Activated CD4-positive, alpha-beta T cell treated with anti-CD3 and anti-CD28 coated beads, Interleukin-2, Interleukin-4, amounts not matched to agents 100 ng/mL and 50 ng/mL, durations not matched to agents 16 hours and 8 hours (primary cell): ENCODE measurements around the gene RETREG3.
"Not testable (repeated sequence)": the region's sequence is repeated elsewhere in the genome, so short reads cannot be mapped to it uniquely, and the experiment has no call there.

ENCODE experiments used
- DNase-seq: peaks from one replicate; pipeline ENCODE4 v3.0.0-alpha.2; 2020; ENCODE audit warnings: low spot score

Gene RETREG3

GRCh38 chr17:42571435-42572225 lies 37.5 kb downstream of the RETREG3 start:
- no peak for DNase-seq

DNA sequence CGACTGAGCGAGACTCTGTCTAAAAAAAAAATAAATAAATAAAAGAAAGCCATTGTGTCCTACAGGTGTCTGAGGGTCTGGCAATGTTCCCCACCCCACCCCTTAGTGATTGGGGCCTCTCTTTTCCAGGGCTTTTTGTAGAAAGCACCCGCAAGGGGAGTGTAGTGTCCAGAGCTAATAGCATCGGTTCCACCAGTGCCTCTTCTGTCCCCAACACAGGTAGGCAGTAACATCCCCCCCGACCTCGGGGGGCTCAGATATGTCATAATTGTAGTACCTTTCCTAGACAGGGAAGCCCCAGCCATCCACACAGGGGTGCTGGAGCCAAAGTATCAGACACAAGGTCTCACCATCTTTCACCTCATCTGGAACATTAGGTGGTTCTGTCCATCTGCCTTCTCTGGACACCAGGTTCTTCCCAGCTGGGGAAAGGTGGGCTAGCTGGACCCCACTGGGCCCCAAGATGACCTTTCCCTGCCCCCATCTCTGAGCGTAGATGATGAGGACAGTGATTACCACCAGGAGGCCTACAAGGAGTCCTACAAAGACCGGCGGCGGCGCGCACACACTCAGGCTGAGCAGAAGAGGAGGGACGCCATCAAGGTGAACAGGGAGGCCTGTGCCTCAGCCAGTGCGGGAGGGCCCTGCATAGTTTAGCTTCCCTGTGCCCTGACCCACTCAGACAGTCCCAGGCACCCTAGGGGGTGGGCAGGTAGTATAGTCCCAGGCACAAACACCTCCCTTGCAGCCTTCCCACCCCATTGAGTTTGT lies 40.6 kb downstream of the RETREG3 start:
- DNase-seq = no peak

DNA sequence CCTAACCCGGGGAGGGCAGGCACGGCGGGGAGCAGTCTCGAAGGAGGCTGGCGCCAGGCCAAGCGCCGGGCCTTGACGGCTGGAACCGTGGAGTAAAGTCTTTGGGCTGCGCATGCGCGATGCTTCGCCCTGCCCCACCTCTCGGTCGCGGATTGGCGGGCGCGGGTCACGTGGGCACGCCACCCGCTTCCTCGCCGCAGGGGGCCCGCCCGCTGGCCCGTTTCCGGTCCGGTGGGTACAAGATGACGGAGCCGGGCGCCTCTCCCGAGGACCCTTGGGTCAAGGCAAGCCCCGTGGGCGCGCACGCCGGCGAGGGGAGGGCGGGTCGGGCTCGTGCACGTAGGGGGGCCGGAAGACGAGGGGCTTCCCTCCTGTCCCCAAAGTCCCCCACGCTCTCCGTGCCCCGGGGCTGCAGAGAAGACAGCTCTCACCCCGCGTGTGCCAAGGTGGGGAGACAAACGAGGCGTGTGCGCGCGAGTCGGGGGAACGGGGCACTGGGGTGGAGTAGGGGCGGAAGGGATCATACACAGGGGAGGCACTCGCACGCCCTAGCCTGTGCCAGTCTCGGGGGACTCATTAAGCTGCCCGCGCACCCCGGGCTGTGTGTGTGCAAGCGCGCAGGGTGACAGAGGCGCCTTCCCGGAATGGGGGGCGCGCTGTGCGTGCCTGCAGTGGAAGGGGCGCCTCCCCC lies 42.1 kb downstream of the RETREG3 start, which contains the start of gene MLX:
TSS of gene MLX (plus strand) at position 218 of the 691 bp plus-strand sequence. CDS start at position 243, 25 bp downstream.
- DNase-seq = peak; percentile 95

DNA sequence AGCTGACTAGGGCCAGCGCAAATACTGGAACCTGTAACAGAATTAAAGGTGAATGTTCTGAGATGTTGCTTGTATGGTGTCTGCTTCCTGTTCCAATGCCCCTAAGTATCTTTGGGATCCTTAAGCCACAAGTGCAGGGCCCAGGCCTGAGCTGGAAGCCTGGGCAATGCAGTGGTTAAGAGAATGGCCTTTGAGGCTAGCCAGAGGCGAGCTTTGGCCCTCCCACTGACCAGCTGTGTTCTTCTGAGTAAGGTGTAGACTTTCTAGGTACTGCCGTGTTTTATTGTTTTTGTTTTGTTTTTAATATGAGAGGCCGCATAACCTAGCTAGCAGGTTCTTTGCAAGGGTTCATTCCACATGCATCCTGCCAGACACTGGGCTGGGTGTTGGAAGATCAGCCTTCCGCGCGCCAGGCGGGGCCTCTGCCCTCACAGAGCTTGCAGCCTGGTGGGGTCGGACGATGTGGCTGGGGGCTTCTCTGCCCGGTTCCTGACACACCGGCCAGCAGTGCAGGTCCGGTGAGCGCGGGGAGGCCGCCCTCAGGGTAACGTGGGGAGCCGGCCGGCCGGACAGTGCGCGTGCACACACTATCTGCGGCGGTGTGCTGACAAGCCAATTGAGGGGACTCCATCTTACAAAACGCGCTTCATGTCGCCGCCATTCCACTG lies 42.8 kb downstream of the RETREG3 start:
- no peak for DNase-seq

DNA sequence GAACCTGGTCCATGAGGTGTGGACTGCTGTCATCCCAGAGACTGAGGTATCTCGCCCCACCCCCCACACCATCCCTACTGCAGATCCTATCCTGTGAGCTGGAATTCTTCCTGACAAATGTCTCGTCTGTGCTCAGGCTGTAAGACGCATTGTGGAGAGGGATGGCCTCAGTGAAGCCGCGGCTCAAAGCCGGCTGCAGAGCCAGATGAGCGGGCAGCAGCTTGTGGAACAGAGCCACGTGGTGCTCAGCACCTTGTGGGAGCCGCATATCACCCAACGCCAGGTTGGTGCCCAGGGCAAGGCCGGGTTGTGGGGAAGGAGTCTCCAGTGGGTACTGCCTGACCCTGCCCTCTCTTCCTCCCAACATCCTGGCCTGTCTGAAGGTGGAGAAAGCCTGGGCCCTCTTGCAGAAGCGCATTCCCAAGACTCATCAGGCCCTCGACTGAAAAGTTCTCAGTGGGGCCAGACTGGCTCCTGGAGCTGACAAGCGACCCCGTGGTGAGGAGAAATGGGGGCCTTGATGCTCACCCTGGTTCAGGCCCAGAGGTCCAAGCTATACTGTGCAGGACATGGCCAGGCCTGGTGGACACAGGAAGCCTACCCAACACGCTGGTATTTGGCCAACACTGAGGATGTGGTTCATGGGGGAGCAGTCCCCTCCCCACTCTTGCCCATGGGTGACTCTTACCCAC lies 43.5 kb downstream of the RETREG3 start:
- no peak for DNase-seq

DNA sequence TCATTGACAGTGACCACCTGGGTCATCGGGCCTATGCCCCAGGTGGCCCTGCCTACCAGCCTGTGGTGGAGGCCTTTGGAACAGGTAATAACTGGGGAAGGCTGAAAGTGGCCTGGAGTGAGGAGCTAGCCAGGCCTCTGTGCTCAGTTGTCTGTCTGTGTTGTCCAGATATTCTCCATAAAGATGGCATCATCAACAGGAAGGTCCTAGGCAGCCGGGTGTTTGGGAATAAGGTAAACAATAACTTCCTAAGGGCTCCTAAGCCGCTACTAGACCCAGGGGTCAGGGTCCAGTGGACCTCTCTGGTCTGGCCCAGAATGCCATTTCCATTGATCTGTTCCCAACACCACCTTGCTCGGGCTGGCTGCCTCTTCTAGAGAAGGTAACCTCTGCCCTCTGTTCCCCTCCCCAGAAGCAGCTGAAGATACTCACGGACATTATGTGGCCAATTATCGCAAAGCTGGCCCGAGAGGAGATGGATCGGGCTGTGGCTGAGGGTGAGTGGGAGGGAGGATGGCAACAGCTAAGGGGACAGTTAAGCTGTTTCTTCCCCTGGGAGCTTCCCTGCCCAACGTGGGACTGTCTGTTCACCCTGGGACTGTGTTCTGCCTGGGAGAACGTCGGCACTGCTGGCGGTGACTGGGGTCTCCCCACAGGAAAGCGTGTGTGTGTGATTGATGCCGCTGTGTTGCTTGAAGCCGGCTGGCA lies 44.2 kb downstream of the RETREG3 start:
- no peak for DNase-seq

DNA sequence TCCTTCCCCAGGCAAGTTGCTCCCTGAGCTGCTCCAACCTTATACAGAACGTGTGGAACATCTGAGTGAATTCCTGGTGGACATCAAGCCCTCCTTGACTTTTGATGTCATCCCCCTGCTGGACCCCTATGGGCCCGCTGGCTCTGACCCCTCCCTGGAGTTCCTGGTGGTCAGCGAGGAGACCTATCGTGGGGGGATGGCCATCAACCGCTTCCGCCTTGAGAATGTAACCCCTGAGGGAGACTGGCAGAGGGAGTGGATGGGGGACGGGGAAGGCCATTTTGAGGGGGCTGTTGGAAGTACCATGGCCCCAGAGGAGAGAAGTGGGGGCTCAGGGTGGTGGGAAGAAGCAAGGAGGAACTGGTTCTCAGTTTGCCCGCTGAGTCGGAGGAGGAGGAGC lies 45.2 kb downstream of the RETREG3 start:
- DNase-seq = no peak

GRCh38 chr17:42563543-42563942 lies 45.6 kb downstream of the RETREG3 start:
- no peak for DNase-seq

GRCh38 chr17:42563143-42563509 lies 46.0 kb downstream of the RETREG3 start:
- no peak for DNase-seq

DNA sequence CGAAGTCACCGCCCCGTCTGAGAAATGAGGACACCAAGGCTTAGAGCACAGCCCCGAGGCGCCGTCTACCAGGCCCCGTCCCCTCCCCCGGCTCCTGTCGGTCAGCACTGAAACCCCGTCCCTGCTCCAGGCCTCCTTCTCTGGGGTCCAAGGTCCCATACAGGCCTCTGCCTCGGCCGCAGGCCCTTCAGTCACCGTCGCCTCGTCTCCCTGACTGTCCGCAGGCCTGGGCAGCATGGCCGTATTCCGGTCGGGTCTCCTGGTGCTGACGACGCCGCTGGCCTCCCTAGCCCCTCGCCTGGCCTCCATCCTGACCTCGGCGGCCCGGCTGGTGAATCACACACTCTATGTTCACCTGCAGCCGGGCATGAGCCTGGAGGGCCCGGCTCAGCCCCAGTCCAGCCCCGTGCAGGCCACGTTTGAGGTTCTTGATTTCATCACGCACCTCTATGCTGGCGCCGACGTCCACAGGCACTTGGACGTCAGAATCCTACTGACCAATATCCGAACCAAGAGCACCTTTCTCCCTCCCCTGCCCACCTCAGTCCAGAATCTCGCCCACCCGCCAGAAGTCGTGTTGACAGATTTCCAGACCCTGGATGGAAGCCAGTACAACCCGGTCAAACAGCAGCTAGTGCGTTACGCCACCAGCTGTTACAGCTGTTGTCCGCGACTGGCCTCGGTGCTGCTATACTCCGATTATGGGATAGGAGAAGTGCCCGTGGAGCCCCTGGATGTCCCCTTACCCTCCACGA lies 46.6 kb downstream of the RETREG3 start:
- DNase-seq = no peak

DNA sequence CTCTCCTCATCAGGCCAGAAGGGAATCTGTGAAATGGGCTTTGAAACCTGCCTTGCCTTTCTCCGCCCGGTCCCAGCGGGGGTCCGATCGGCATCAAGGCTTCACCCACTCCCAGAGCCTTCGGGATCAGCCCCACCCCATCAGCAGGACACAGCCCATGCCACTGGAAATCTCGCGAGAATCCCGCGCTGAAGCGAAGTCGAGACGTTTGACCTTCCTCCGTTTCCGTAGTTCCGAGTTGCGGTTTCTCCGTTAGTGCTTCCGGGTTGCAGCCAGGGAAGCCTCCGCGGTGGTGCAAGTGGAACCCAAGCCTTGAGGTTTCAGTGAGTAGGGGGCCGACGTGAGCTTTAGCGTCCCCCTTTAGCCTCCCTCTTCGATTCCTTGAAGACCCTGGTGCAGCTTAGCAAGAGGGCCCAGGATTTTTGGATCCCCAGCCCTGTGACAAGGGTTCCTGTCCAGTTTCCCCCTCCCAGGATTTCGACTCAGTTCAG lies 47.2 kb downstream of the RETREG3 start, which contains the start of gene COASY:
TSS of gene COASY (plus strand) at position 252 of the 491 bp plus-strand sequence. CDS start 475 bp downstream, outside the sequence.
- DNase-seq = peak; percentile 96

GRCh38 chr17:42560246-42560645 lies 48.9 kb downstream of the RETREG3 start:
- no peak for DNase-seq

DNA sequence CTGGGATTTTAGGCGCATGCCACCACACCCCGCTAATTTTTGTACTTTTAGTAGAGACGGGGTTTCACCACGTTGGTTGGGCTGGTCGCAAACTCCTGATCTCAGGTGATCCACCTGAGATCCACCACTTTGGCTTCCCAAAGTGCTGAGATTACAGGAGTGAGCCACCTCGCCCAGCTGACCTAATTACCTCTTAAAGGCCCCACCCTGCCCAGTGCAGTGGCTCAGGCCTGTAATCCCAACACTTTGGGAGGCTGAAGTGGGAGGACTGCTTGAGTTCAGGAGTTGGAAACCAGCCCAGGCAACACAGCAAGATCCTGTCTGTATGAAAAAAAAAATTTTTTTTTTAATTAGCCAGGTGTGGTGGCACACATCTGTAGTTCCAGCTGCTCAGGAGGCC lies 50.1 kb downstream of the RETREG3 start:
- DNase-seq = no peak

GRCh38 chr17:42555961-42556617 lies 53.1 kb downstream of the RETREG3 start:
- DNase-seq = not testable (repeated sequence)

DNA sequence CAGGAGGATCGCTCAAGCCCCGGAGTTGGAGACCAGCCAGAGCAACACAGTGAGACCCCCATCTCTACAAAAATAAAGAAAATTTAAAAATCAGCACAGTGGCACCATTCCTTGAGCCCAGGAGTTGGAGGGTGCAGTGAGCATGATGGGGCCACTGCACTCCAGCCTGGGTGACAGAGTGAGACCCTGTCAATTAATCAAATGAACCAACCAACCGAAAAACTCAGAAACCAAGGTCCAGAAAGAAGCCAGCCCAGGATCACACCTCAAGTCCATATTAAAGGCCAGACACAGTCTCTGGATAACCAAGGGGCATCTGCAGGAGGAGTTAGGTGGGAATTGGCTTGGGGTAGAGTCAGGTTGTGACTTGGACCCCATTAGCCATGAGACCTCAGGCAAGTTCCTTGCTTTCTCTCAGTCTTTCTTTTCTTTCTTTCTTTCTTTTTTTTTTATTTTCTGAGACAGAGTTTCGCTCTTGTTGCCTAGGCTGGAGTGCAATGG lies 54.0 kb downstream of the RETREG3 start:
- no peak for DNase-seq

DNA sequence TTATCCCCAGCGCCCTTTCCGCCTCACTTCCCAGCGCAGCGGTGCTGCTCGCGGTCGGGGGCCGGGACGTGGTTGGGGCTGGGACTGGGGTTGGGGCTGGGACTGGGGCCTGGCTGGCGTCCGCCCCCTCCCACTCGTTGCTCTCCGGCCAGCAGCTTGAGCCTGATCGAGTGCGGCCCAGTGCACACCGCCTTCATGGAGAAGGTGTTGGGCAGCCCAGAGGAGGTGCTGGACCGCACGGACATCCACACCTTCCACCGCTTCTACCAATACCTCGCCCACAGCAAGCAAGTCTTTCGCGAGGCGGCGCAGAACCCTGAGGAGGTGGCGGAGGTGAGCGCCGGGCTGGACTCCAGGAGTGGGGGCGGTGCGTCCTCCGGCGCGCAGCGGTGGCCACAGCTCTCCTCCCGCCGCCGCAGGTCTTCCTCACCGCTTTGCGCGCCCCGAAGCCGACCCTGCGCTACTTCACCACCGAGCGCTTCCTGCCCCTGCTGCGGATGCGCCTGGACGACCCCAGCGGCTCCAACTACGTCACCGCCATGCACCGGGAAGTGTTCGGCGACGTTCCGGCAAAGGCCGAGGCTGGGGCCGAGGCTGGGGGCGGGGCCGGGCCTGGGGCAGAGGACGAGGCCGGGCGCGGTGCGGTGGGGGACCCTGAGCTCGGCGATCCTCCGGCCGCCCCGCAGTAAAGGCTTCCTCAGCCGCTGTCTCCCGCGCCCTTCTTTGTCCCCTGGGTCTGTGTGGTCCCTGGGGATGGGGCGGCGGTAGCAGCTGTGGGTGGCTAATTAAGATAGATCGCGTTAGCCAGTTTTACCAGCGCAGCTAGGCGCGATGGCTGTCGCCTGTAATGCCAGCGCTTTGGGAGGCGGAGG lies 54.7 kb downstream of the RETREG3 start:
- DNase-seq = peak; percentile 85

DNA sequence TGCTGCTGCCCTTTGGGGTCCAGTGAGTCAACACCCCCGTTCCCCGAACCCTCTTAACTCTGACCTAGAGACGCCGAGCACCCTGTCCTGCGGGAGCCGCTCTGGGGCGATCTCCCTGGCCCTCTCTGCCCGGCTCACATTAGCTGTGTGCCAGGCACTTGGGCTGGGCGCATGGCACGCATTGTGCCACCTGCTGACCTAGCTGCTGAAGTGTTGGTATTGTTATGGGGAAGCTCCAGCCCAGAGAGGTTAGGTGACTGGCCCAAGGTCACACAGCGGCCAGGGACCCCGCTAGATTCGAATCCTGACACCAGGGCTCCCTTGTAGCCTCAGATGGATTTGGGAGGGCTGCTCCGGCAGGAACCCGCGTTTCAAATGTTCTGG lies 55.3 kb downstream of the RETREG3 start:
- peak; percentile 34 for DNase-seq

- no peak for DNase-seq
These were observed 55.9 kb downstream of the RETREG3 start for GRCh38 chr17:42553161-42553818.
